ENCODE results near the gene GUCY1A1. TPM values are rescaled to one million over a fixed set of nuclear protein-coding genes. Genes with fewer than 3 reads are reported as not detected.

Gene GUCY1A1
- total RNA-seq, 6 experiments from 2014 or later = 3.7 to 7.8 (median 6.5) TPM

- DNase-seq (no peak), ATAC-seq (no peak)
- H3K9me3 ChIP-seq = no peaks in the 10 kb centered on the region
- H3K4me3 ChIP-seq = no peak overlapping the region
- no peaks in the 10 kb centered on the region for H3K36me3 ChIP-seq
- H3K27ac ChIP-seq = no peak overlapping the region
- no peaks in the 10 kb centered on the region for H3K27me3 ChIP-seq
- 77% methylated on average over 4 of the region's 4 CpGs for WGBS (ENCODE audit: insufficient coverage, low coverage, low lambda C conversion rate, missing lambda C conversion rate)
- H3K4me1 ChIP-seq = peaks cover 0 to 28% (median 4%) of the 10 kb centered on the region in 4 donors
- TF ChIP-seq CTCF (IDR thresholded peaks at IDR 0.05) (no peak), POLR2A (IDR thresholded peaks at IDR 0.05) (no peak)
- intact Hi-C loops (cut with DNase I) = loop anchor here in 1 of 2 donors (10.0 kb wide), 1 partner anchor 347 kb away; no protein-coding TSS in a partner anchor
Observed at GRCh38 chr4:155781249-155781831, 114.7 kb downstream of the GUCY1A1 start.

Other genes with a start within 250 kb of the GUCY1A1 start
- gene GUCY1B1, start 92.2 kb downstream of the GUCY1A1 start, total RNA-seq = 1 to 10 TPM; 1.6 to 5.6 (median 3.9) TPM
- gene ASIC5, start 199.4 kb downstream of the GUCY1A1 start, total RNA-seq = not detected
- gene TDO2, start 236.8 kb downstream of the GUCY1A1 start, total RNA-seq = 100 to 1,000 TPM; 158 to 634 (median 569) TPM

Data from right lobe of liver (tissue), 6 donors.